Measurements from ENCODE around the gene SEMA5A.

- TF ChIP-seq POLR2A (IDR thresholded peaks at IDR 0.05) (no peak), CTCF (IDR thresholded peaks at IDR 0.05) (no peak)
Observed at GRCh38 chr5:9160747-9161146, 385.1 kb downstream of the SEMA5A start.
